HG02973 (cell line): Measurements from ENCODE around the gene ALDH18A1.

Experiments used
- ATAC-seq: cut with Tn5 transposase; IDR thresholded peaks from one replicate; pipeline ENCODE4 v1.9.1; 2021; ENCODE audit warnings: moderate library complexity; ENCODE audit not compliant: unreplicated experiment

ALDH18A1 gene

GRCh38 chr10:95559471-95559870 is 97.0 kb downstream of the ALDH18A1 start:
- ATAC-seq, result no peak

- ATAC-seq, result no peak
Observed at GRCh38 chr10:95558593-95559320, 97.8 kb downstream of the ALDH18A1 start.

GRCh38 chr10:95556994-95557767 is 99.3 kb downstream of the ALDH18A1 start:
- no peak for ATAC-seq
